CD14-positive monocyte (primary cell): ENCODE results near the gene PI4KB. TPM values are rescaled to one million over a fixed set of nuclear protein-coding genes. Genes with fewer than 3 reads are reported as not detected.

Experiments
- DNase-seq, 3 donors: peaks; one replicate each; pipeline ENCODE4 v3.0.0-alpha.2; 2011 to 2022
- H2AFZ ChIP-seq: 2 replicates; pipeline ENCODE4 v1.6.0; 2012; ENCODE audit warnings: mild to moderate bottlenecking, low read depth, low read length, inconsistent platforms; ENCODE audit not compliant: insufficient read depth, poor library complexity, severe bottlenecking
- H3K27ac ChIP-seq, 2 donors: 1 replicate in 1 of 2; 2 replicates in 1 of 2; pipeline ENCODE4 v1.5.1; 2012 to 2013; ENCODE audit warnings: low read length in 2 of 2, control low read depth in 1 of 2, inconsistent platforms in 1 of 2, low read depth in 1 of 2, mild to moderate bottlenecking in 1 of 2
- H3K27me3 ChIP-seq, 2 donors: one replicate each; pipeline versions ENCODE4 v1.6.0 to v1.6.1; 2011 to 2013; ENCODE audit warnings: low read length in 2 of 2; ENCODE audit not compliant: control insufficient read depth in 2 of 2, insufficient read depth in 2 of 2
- H3K36me3 ChIP-seq, 2 donors: replicated peaks in 1 of 2; 1 replicate in 1 of 2; 2 replicates in 1 of 2; pipeline versions ENCODE4 v1.5.1 to v1.6.1; 2012 to 2013; ENCODE audit warnings: low read length in 2 of 2, control low read depth in 1 of 2, inconsistent platforms in 1 of 2, mild to moderate bottlenecking in 1 of 2; ENCODE audit not compliant: insufficient read depth in 2 of 2, control insufficient read depth in 1 of 2
- H3K4me1 ChIP-seq, 2 donors: 1 replicate in 1 of 2; 2 replicates in 1 of 2; pipeline versions ENCODE4 v1.5.1 to v1.6.1; 2012 to 2013; ENCODE audit warnings: low read length in 2 of 2, control low read depth in 1 of 2, inconsistent platforms in 1 of 2, mild to moderate bottlenecking in 1 of 2, moderate library complexity in 1 of 2; ENCODE audit not compliant: insufficient read depth in 2 of 2, control insufficient read depth in 1 of 2
- H3K4me2 ChIP-seq: replicated peaks from 2 replicates; pipeline ENCODE3; 2012; ENCODE audit warnings: low read length, moderate library complexity, mild to moderate bottlenecking; ENCODE audit not compliant: poor library complexity, severe bottlenecking; ENCODE audit errors: extremely low read depth
- H3K4me3 ChIP-seq, 3 experiments: fragments of 200-600 bp in 1 of 3; sonication (generic) in 1 of 3; replicated peaks in 1 of 3; 1 replicate in 2 of 3; 2 replicates in 1 of 3; pipeline ENCODE4 v1.5.1; 2011 to 2013; ENCODE audit warnings: low read length in 3 of 3, mild to moderate bottlenecking in 3 of 3, control low read depth in 2 of 3, low read depth in 2 of 3, inconsistent platforms in 1 of 3, moderate library complexity in 1 of 3
- H3K79me2 ChIP-seq: 2 replicates; pipeline ENCODE4 v1.6.0; 2012; ENCODE audit warnings: mild to moderate bottlenecking, control low read depth, inconsistent platforms, low read length, moderate library complexity; ENCODE audit not compliant: insufficient read depth
- H3K9ac ChIP-seq: 2 replicates; pipeline ENCODE4 v1.6.0; 2017; ENCODE audit warnings: low read length, mild to moderate bottlenecking; ENCODE audit not compliant: insufficient read depth, poor library complexity, severe bottlenecking
- H3K9me3 ChIP-seq, 2 donors: replicated peaks in 1 of 2; 1 replicate in 1 of 2; 2 replicates in 1 of 2; pipeline versions ENCODE4 v1.5.1 to v1.6.1; 2012 to 2013; ENCODE audit warnings: low read length in 2 of 2, control low read depth in 1 of 2; ENCODE audit not compliant: control insufficient read depth in 1 of 2, insufficient read depth in 1 of 2
- H4K20me1 ChIP-seq: 2 replicates; pipeline ENCODE4 v1.6.0; 2012; ENCODE audit warnings: mild to moderate bottlenecking, low read length, control low read depth, moderate library complexity; ENCODE audit not compliant: insufficient read depth
- H3K27ac Mint-ChIP-seq, 7 donors: one replicate each; pipeline ENCODE4 v1.8.0; 2020; ENCODE audit warnings: mild to moderate bottlenecking in 7 of 7, mixed read lengths in 7 of 7, moderate library complexity in 6 of 7, inconsistent platforms in 2 of 7
- H3K27me3 Mint-ChIP-seq, 3 donors: one replicate each; pipeline ENCODE4 v1.8.0; 2021 to 2022; ENCODE audit warnings: low read depth in 3 of 3, mild to moderate bottlenecking in 3 of 3, mixed read lengths in 3 of 3, moderate library complexity in 3 of 3, inconsistent platforms in 1 of 3
- H3K36me3 Mint-ChIP-seq, 2 donors: one replicate each; pipeline ENCODE4 v1.8.0; 2020; ENCODE audit warnings: mixed read lengths in 2 of 2, inconsistent platforms in 1 of 2, mild to moderate bottlenecking in 1 of 2
- H3K4me1 Mint-ChIP-seq: one replicate; pipeline ENCODE4 v1.8.0; 2020; ENCODE audit warnings: mild to moderate bottlenecking, mixed read lengths
- H3K4me3 Mint-ChIP-seq, 2 donors: one replicate each; pipeline ENCODE4 v1.8.0; 2020; ENCODE audit warnings: mild to moderate bottlenecking in 2 of 2, mixed read lengths in 2 of 2, moderate library complexity in 1 of 2
- H3K9me3 Mint-ChIP-seq, 7 donors: one replicate each; pipeline ENCODE4 v1.8.0; 2020 to 2022; ENCODE audit warnings: mixed read lengths in 7 of 7, mild to moderate bottlenecking in 6 of 7, moderate library complexity in 6 of 7, inconsistent platforms in 2 of 7
- WGBS: methylation state at CpG from one replicate; pipeline ENCODE4 v1.1.5; 2013; ENCODE audit warnings: missing lambda C conversion rate; ENCODE audit not compliant: insufficient coverage; 5-methylcytosine and 5-hydroxymethylcytosine counted together
- intact Hi-C, 2 donors: fragments of 100-400 bp; cut with micrococcal nuclease; formaldehyde crosslinking; loops; one replicate each; pipeline versions ENCODE4 v1.15.0 to v1.15.1; 2023
- polyA plus RNA-seq, 3 donors: library from polyadenylated mRNA; depleted of rRNA in 1 of 3; unstranded in 2 of 3; stranded (reverse) in 1 of 3; fragments of 300-500 nt in 2 of 3; fragments of >200 nt in 1 of 3; fragmentation: Illumina TruSeq in 2 of 3; gene quantifications; 1 replicate in 2 of 3; 2 replicates in 1 of 3; pipeline ENCODE4 v1.2.3, GENCODE V29; 2012 to 2021
- TF ChIP-seq, protein P1 (sequence below): fragments of 200-600 bp; IDR thresholded peaks from one replicate; pipeline ENCODE4 v1.8.0; 2022; ENCODE audit warnings: antibody characterized with exemption, mild to moderate bottlenecking

Gene PI4KB
- polyA plus RNA-seq, 3 donors = 37.8 to 148 (median 50.3) TPM

DNA sequence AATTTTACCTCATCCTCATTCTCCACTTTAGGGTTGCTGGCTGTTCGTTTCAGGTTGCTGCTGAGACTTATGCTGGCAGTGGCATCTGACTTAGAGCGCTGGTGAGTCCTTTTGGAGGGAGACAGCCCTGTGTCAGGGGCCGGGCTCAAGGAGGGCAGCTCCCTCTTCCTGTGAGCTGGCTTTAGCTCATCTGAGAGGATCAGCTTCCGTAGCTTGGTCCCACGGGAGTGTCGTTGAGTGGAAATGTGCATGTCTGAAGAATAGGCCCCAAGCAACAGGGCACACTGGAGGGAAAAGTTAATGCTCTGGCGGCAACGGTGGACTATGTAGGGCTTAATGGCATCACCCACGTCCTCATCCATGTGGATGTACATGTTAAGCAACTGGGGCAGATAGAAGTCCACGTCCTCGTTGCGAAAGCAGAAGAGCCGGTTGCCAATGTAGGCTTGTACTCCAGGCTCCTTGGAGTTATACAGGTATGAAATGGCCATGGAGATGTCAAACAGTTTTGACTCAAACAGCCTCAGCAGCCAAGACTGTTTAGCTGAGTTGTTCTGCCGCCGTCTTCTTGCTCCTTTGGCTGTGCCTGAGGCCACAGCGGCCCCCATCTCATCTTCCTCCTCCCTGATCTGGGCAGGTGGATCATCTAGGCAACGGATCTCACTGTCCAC, 11.5 kb downstream of the PI4KB start:
- TF ChIP-seq, protein P1, sequence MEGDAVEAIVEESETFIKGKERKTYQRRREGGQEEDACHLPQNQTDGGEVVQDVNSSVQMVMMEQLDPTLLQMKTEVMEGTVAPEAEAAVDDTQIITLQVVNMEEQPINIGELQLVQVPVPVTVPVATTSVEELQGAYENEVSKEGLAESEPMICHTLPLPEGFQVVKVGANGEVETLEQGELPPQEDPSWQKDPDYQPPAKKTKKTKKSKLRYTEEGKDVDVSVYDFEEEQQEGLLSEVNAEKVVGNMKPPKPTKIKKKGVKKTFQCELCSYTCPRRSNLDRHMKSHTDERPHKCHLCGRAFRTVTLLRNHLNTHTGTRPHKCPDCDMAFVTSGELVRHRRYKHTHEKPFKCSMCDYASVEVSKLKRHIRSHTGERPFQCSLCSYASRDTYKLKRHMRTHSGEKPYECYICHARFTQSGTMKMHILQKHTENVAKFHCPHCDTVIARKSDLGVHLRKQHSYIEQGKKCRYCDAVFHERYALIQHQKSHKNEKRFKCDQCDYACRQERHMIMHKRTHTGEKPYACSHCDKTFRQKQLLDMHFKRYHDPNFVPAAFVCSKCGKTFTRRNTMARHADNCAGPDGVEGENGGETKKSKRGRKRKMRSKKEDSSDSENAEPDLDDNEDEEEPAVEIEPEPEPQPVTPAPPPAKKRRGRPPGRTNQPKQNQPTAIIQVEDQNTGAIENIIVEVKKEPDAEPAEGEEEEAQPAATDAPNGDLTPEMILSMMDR = no peak
- Histone ChIP-seq H3K4me2 (no peak overlapping the region), H3K9me3 (no peaks in the 10 kb centered on the region), H3K4me3 (no peak overlapping the region), H3K27ac (peak overlapping the region in 1 of 2 donors; percentile 48), H3K27me3 (no peaks in the 10 kb centered on the region), H3K9ac (no peak overlapping the region), H3K36me3 (peaks cover 88 to 92% of the 10 kb centered on the region in 2 donors), H3K79me2 (peaks cover 77% of the 10 kb centered on the region), H3K4me1 (peaks cover 18% of the 10 kb centered on the region in 2 donors), H2AFZ (no peak overlapping the region), H4K20me1 (peaks cover 83% of the 10 kb centered on the region)
- no peak for DNase-seq
- Mint-ChIP-seq H3K27ac (peak overlapping the region; percentile 7 to 88 (median 69)), H3K27me3 (no peaks in the 10 kb centered on the region), H3K4me3 (no peak overlapping the region), H3K9me3 (peaks cover 0 to 3% (median 0%) of the 10 kb centered on the region in 7 donors), H3K4me1 (peaks cover 21% of the 10 kb centered on the region), H3K36me3 (peaks cover 75 to 88% of the 10 kb centered on the region in 2 donors)
- intact Hi-C loops = no loop called here
- 89% methylated on average over 17 of the region's 17 CpGs for WGBS

DNA sequence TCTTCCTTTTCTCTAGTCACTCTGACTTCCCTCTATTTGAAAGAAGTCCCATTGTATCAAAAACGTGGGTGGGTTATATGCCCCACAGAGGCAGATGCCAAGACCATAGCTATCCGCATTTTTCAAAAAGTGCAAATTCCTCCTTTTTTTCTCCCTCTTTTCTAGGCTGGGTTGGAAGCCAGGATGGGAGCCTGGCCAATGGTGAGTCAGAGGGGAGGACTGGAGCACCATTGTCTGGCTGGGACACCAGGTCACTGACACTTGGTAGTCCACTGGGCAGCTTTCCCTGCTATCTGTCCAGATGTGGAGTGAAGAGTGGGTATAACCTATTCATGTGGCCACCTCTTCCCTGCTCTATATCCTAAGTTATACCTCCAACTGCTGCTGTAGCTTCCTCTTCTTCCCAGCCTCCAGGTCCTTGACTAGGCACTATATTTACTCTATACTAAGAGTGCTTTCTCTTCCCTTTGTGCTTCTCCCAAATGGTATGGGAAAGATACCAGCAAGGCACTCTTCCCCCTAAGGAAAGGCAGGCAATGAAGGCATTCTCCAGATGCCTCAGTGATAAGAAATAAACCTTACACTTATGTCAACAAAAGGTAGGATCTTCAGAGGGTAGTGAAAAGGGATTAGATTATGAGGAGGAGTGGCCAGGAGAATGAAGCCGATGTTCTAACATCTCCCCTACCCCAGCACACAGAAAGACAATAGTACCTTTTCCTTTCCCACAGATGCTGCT, 12.9 kb downstream of the PI4KB start:
- H3K4me1 ChIP-seq = peaks cover 18% of the 10 kb centered on the region in 2 donors

More for the DNA sequence above, 12.9 kb downstream of the PI4KB start:
- no peak overlapping the region for H3K4me3 Mint-ChIP-seq
- peaks cover 0 to 2% (median 0%) of the 10 kb centered on the region in 3 donors for H3K27me3 Mint-ChIP-seq
- H3K27ac Mint-ChIP-seq = peak overlapping the region in 6 of 7 donors; percentile 10 to 98 (median 66)
- no peak for DNase-seq
- H3K27ac ChIP-seq = peak overlapping the region in 1 of 2 donors; percentile 93
- peaks cover 24% of the 10 kb centered on the region for H3K4me1 Mint-ChIP-seq
- H3K9me3 ChIP-seq = no peaks in the 10 kb centered on the region
- intact Hi-C loops = no loop called here
- H4K20me1 ChIP-seq = peaks cover 85% of the 10 kb centered on the region
- H3K27me3 ChIP-seq = no peaks in the 10 kb centered on the region
- no CpG with 5 or more reads among the region's 3 CpGs for WGBS
- H3K36me3 ChIP-seq = peaks cover 90 to 92% of the 10 kb centered on the region in 2 donors
- no peak overlapping the region for H3K4me2 ChIP-seq
- TF ChIP-seq, protein P1 = no peak
- H3K79me2 ChIP-seq = peaks cover 82% of the 10 kb centered on the region
- H3K4me3 ChIP-seq = no peak overlapping the region
- peaks cover 0 to 3% (median 0%) of the 10 kb centered on the region in 7 donors for H3K9me3 Mint-ChIP-seq
- no peak overlapping the region for H2AFZ ChIP-seq
- H3K36me3 Mint-ChIP-seq = peaks cover 77 to 90% of the 10 kb centered on the region in 2 donors
- H3K9ac ChIP-seq = no peak overlapping the region
